Measurements from ENCODE around the gene MID1. TPM values are rescaled to one million over a fixed set of nuclear protein-coding genes. Genes with fewer than 3 reads are reported as not detected.

Gene MID1
- total and polyA plus RNA-seq, 9 of the 15 experiments (the other 6 are each of a cell fraction or from before 2014, with no cell fraction given): 0.07 to 0.54 (median 0.33) TPM

GRCh38 chrX:10512741-10513140, 107.6 kb downstream of the MID1 start:
- H3K9me3 ChIP-seq (replicated peaks; ENCODE audit: control insufficient read depth, insufficient read depth, low read depth, low read length): no peaks in the 10 kb centered on the region
- H3K9me1 ChIP-seq (ENCODE audit: control insufficient read depth, insufficient read depth, low read length): no peaks in the 10 kb centered on the region
- no peak overlapping the region for H3K4me3 ChIP-seq
- no peaks in the 10 kb centered on the region for H3K36me3 ChIP-seq (ENCODE audit: control insufficient read depth, insufficient read depth, low read length)
- no TSS peak for BruUV-seq (replicated peaks)
- no peak for FAIRE-seq
- in situ Hi-C loops (cut with MboI): no loop called here
- no peak for ATAC-seq
- H4K20me1 ChIP-seq (replicated peaks; ENCODE audit: control insufficient read depth, insufficient read depth, low read length): no peaks in the 10 kb centered on the region
- H2AFZ ChIP-seq (ENCODE audit: low read depth, low read length): no peak overlapping the region
- TF ChIP-seq KLF6 (CRISPR knock-in tag; IDR thresholded peaks at IDR 0.05; ENCODE audit: borderline replicate concordance): no peak
- no peak for TF ChIP-seq SIRT6 (IDR thresholded peaks at IDR 0.05; ENCODE audit: low read depth, low read length)
- TF ChIP-seq CHD4 (IDR thresholded peaks at IDR 0.05; ENCODE audit: insufficient read depth, insufficient replicate concordance, low read depth, low read length, poor library complexity, severe bottlenecking): no peak
- TF ChIP-seq MEF2A (IDR thresholded peaks at IDR 0.05; ENCODE audit: control insufficient read depth, low read depth, low read length): no peak
- no peak for TF ChIP-seq MLLT1 (IDR thresholded peaks at IDR 0.05)
- TF ChIP-seq ZNF780A (CRISPR knock-in tag; IDR thresholded peaks at IDR 0.05): no peak
- TF ChIP-seq THRA (IDR thresholded peaks at IDR 0.05): no peak
- no peak for TF ChIP-seq HDAC8 (tag; IDR thresholded peaks at IDR 0.05)
- no peak for TF ChIP-seq MEIS2 (IDR thresholded peaks at IDR 0.05; ENCODE audit: partially characterized antibody)
- DNase-seq (ENCODE audit: extremely low read depth in 1 of 4, low spot score in 3 of 4): no peak
- ChIA-PET CTCF (ENCODE audit: low intra/inter-chr PET ratio) (no interaction called here), POLR2A (no interaction called here)
- no peak overlapping the region for H3K27ac ChIP-seq (ENCODE audit: extremely low read depth, low read depth, low read length)
- no peaks in the 10 kb centered on the region for H3K4me1 ChIP-seq (replicated peaks in 1 of 2; ENCODE audit: control insufficient read depth in 2 of 2, insufficient read depth in 2 of 2, low read length in 2 of 2)
- WGBS (ENCODE audit: insufficient coverage, low coverage, missing lambda C conversion rate): 0% methylated on average over 3 of the region's 3 CpGs
- no peak overlapping the region for H3K4me2 ChIP-seq (ENCODE audit: insufficient read depth, low read length)
- H3K9ac ChIP-seq (ENCODE audit: insufficient read depth in 1 of 2, low read depth in 2 of 2, low read length in 2 of 2): no peak overlapping the region
- no peaks in the 10 kb centered on the region for H3K79me2 ChIP-seq (ENCODE audit: control insufficient read depth, insufficient read depth, low read length)
- 0 out of 5 replicates have a peak, but pooled peaks cover 0 to 3% of the 10 kb centered on the region in 2 experiments for H3K27me3 ChIP-seq (ENCODE audit: control insufficient read depth in 2 of 2, insufficient read depth in 2 of 2, low read length in 2 of 2)
- intact Hi-C loops (cut with micrococcal nuclease): no loop called here
